CD4-positive, alpha-beta memory T cell (primary cell): ENCODE results near the gene HMGCR. TPM values are rescaled to one million over a fixed set of nuclear protein-coding genes. Genes with fewer than 3 reads are reported as not detected.

Source experiments
- CTCF ChIA-PET: fragments of 350-600 bp; sonication (Branson Sonifier 250); formaldehyde crosslinking; loops from one replicate; lab custom pipeline; 2021; ENCODE audit warnings: inconsistent platforms; ENCODE audit not compliant: partially characterized antibody; lab: Charles Lee
- POLR2A ChIA-PET: fragments of 350-600 bp; sonication (Branson Sonifier 250); formaldehyde crosslinking; loops from one replicate; lab custom pipeline; 2021; ENCODE audit not compliant: partially characterized antibody; lab: Charles Lee
- DNase-seq, 5 donors: peaks; one replicate each; pipeline versions ENCODE4 v3.0.0 to v3.0.0-alpha.2; 2020 to 2022; ENCODE audit warnings: mixed read lengths in 1 of 5
- H3K27ac ChIP-seq: one replicate; pipeline ENCODE4 v1.7.0; 2013; ENCODE audit warnings: low read depth, low read length
- H3K27me3 ChIP-seq: 2 replicates; pipeline ENCODE4 v1.7.0; 2013; ENCODE audit warnings: mild to moderate bottlenecking, low read length, moderate library complexity; ENCODE audit not compliant: insufficient read depth
- H3K36me3 ChIP-seq: 2 replicates; pipeline ENCODE4 v1.7.0; 2013; ENCODE audit warnings: mild to moderate bottlenecking, low read length, moderate library complexity; ENCODE audit not compliant: insufficient read depth
- H3K4me1 ChIP-seq: 2 replicates; pipeline ENCODE4 v1.7.0; 2013; ENCODE audit warnings: mild to moderate bottlenecking, low read length, moderate library complexity; ENCODE audit not compliant: insufficient read depth
- H3K4me3 ChIP-seq, 2 donors: one replicate each; pipeline ENCODE4 v1.7.0; 2013; ENCODE audit warnings: low read length in 2 of 2, mild to moderate bottlenecking in 1 of 2
- H3K9me3 ChIP-seq, 2 donors: one replicate each; pipeline ENCODE4 v1.7.0; 2013; ENCODE audit warnings: low read length in 2 of 2, control low read depth in 1 of 2; ENCODE audit not compliant: control insufficient read depth in 1 of 2
- H3K27ac Mint-ChIP-seq, 7 donors: one replicate each; pipeline ENCODE4 v1.8.0; 2020 to 2021; ENCODE audit warnings: mixed read lengths in 7 of 7, mild to moderate bottlenecking in 6 of 7, inconsistent platforms in 3 of 7, moderate library complexity in 3 of 7
- H3K27me3 Mint-ChIP-seq, 2 donors: one replicate each; pipeline ENCODE4 v1.8.0; 2020 to 2021; ENCODE audit warnings: mixed read lengths in 2 of 2
- H3K36me3 Mint-ChIP-seq, 2 donors: one replicate each; pipeline ENCODE4 v1.8.0; 2020 to 2021; ENCODE audit warnings: mixed read lengths in 2 of 2, inconsistent platforms in 1 of 2, mild to moderate bottlenecking in 1 of 2
- H3K4me1 Mint-ChIP-seq, 4 donors: one replicate each; pipeline ENCODE4 v1.8.0; 2020 to 2021; ENCODE audit warnings: mixed read lengths in 4 of 4, mild to moderate bottlenecking in 1 of 4
- H3K4me3 Mint-ChIP-seq, 8 donors: one replicate each; pipeline ENCODE4 v1.8.0; 2020 to 2021; ENCODE audit warnings: mixed read lengths in 8 of 8, mild to moderate bottlenecking in 7 of 8, moderate library complexity in 6 of 8, inconsistent platforms in 3 of 8
- H3K9me3 Mint-ChIP-seq, 8 donors: one replicate each; pipeline ENCODE4 v1.8.0; 2020 to 2021; ENCODE audit warnings: mixed read lengths in 8 of 8, mild to moderate bottlenecking in 5 of 8, inconsistent platforms in 3 of 8, moderate library complexity in 1 of 8
- intact Hi-C: fragments of 100-400 bp; cut with micrococcal nuclease; formaldehyde crosslinking; loops from one replicate; pipeline ENCODE4 v1.15.1; 2023
- polyA plus RNA-seq, 2 donors: library from polyadenylated mRNA; unstranded; fragments of 300-500 nt; fragmentation: Illumina TruSeq; gene quantifications; one replicate each; pipeline ENCODE4 v1.2.3, GENCODE V29; 2021
- total RNA-seq, 2 experiments: library from RNA; stranded (reverse); gene quantifications; one replicate each; pipeline ENCODE4 v1.2.3, GENCODE V29; 2021

Gene HMGCR
- total and polyA plus RNA-seq, 4 experiments from 2014 or later: 8.3 to 43.0 (median 25.5) TPM

DNA sequence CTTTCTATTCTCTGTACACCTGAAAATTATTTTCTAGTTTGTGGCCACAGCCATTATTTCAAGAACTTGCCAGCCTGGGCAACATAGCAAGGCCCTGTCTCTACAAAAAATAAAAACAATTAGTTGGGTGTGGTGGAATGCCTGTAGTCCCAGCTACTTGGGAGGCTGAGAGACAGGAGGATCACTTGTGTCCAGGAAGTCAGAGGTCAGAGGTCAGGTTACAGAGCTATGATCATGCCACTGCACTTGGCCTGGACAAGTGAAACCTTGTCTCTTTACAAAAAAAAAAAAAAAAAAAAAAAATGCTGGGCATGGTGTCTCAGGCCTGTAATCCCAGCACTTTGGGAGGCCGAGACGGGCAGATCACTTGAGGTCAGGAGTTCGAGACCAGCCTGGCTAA, 58.3 kb downstream of the HMGCR start:
- no peak overlapping the region for H3K4me3 ChIP-seq
- H3K4me1 ChIP-seq: no peaks in the 10 kb centered on the region
- H3K27ac ChIP-seq: no peak overlapping the region
- no peak for DNase-seq
- no peak overlapping the region for H3K27ac Mint-ChIP-seq
- CTCF ChIA-PET: no interaction called here
- H3K27me3 Mint-ChIP-seq: no peaks in the 10 kb centered on the region
- peaks cover 16 to 30% of the 10 kb centered on the region in 2 donors for H3K36me3 Mint-ChIP-seq
- peaks cover 7% of the 10 kb centered on the region for H3K36me3 ChIP-seq
- intact Hi-C loops: no loop called here
- no peak overlapping the region for H3K4me3 Mint-ChIP-seq
- POLR2A ChIA-PET: no interaction called here
- no peaks in the 10 kb centered on the region for H3K9me3 ChIP-seq
- no peaks in the 10 kb centered on the region for H3K27me3 ChIP-seq
- peaks cover 0 to 4% (median under 1%) of the 10 kb centered on the region in 4 donors for H3K4me1 Mint-ChIP-seq
- H3K9me3 Mint-ChIP-seq: no peaks in the 10 kb centered on the region

DNA sequence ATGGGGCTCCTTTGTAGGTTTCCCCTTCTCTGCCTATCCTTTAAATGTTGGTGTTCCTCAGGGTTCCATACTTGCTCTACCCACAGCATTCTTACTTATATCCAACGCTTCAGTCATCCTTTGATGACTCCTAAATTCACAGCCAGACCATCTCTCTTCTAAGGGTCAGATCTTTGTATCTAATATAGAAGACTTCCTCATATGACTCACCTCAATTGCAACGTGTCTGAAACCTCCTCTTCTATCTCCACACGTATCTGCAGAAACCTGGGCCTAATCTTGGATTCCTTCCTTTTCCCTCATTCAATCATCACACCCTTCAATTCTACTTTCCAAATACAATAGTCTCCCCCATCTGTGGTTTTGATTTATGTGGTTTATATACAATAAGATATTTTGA, 68.3 kb downstream of the HMGCR start:
- Histone ChIP-seq H3K9me3 (no peaks in the 10 kb centered on the region), H3K27me3 (no peaks in the 10 kb centered on the region), H3K36me3 (peaks cover 11% of the 10 kb centered on the region), H3K27ac (no peak overlapping the region), H3K4me1 (no peaks in the 10 kb centered on the region), H3K4me3 (no peak overlapping the region)
- Mint-ChIP-seq H3K9me3 (no peaks in the 10 kb centered on the region), H3K27ac (peak overlapping the region in 3 of 7 donors; percentile 3 to 19 (median 17)), H3K36me3 (peaks cover 19 to 35% of the 10 kb centered on the region in 2 donors), H3K27me3 (no peaks in the 10 kb centered on the region), H3K4me3 (no peak overlapping the region), H3K4me1 (peaks cover 0 to 8% (median 0%) of the 10 kb centered on the region in 4 donors)
- no peak for DNase-seq
- ChIA-PET POLR2A (no interaction called here), CTCF (no interaction called here)
- intact Hi-C loops: no loop called here

Other genes starting within 250 kb of the HMGCR start
- gene ANKRD31, start 100.3 kb upstream of the HMGCR start, total RNA-seq: under 1 TPM; 0.73 to 0.86 TPM
- gene ANKRD31, start 100.3 kb upstream of the HMGCR start, polyA plus RNA-seq: under 1 TPM in 1 of 2 donors, not detected in 1; 0.21 TPM
- gene CERT1, start 174.4 kb downstream of the HMGCR start, total RNA-seq: 10 to 100 TPM; 43.8 to 49.7 TPM
- 10 to 100 TPM; 16.8 to 22.5 TPM for gene CERT1, start 174.4 kb downstream of the HMGCR start, polyA plus RNA-seq
- 10 to 100 TPM; 30.0 to 30.4 TPM for gene POLK, start 174.7 kb downstream of the HMGCR start, total RNA-seq
- gene POLK, start 174.7 kb downstream of the HMGCR start, polyA plus RNA-seq: 10 to 100 TPM; 24.0 to 25.4 TPM